A549 (cell line): ENCODE data around the gene LMAN2L. TPM values are rescaled to one million over a fixed set of nuclear protein-coding genes. Genes with fewer than 3 reads are reported as not detected.

Source experiments
- ATAC-seq, 2 experiments: fragments of 200-7000 bp in 1 of 2; fragments of >200 bp in 1 of 2; cut with Nextera tagmentation in 1 of 2; cut with Tn5 transposase in 1 of 2; 3 replicates each; pipeline versions ENCODE4 v1.8.0 to v1.9.1; 2018 to 2020; ENCODE audit warnings: mild to moderate bottlenecking in 1 of 2, moderate library complexity in 1 of 2
- CTCF ChIA-PET: fragments of 300-600 bp; sonication (Branson Sonifier 250); formaldehyde crosslinking; extraction: SDS; loops from one replicate; lab custom pipeline; 2021; ENCODE audit warnings: antibody characterized with exemption, inconsistent platforms; lab: Yijun Ruan, JAX
- POLR2A ChIA-PET: fragments of 350-600 bp; formaldehyde crosslinking; extraction: SDS; loops from one replicate; lab custom pipeline; 2021; ENCODE audit warnings: antibody characterized with exemption, inconsistent platforms; lab: Yijun Ruan, JAX
- DNase-seq, 2 experiments: peaks; one replicate each; pipeline versions ENCODE4 v3.0.0 to v3.0.0-alpha.2; 2011 to 2016; ENCODE audit warnings: low read depth in 1 of 2, low spot score in 1 of 2
- FAIRE-seq: peaks from 2 replicates; lab custom pipeline; 2011; peaks lifted over from hg19 to GRCh38; lab: Jason Lieb, UNC
- H3K27ac ChIP-seq, 2 experiments: fragments of >200 bp; sonication (Bioruptor Twin); formaldehyde crosslinking; 3 replicates each; pipeline ENCODE4 v1.5.1; 2016 to 2017
- H3K4me1 ChIP-seq: fragments of >200 bp; sonication (Bioruptor Twin); formaldehyde crosslinking; 3 replicates; pipeline ENCODE4 v1.6.1; 2016
- H3K4me2 ChIP-seq: fragments of >200 bp; sonication (Bioruptor Twin); formaldehyde crosslinking; 3 replicates; pipeline ENCODE4 v1.6.1; 2016
- H3K4me3 ChIP-seq: fragments of >200 bp; sonication (Bioruptor Twin); formaldehyde crosslinking; 3 replicates; pipeline ENCODE4 v1.5.1; 2016
- H3K9me3 ChIP-seq: fragments of >200 bp; sonication (Bioruptor Twin); formaldehyde crosslinking; 3 replicates; pipeline ENCODE4 v1.6.1; 2016
- BHLHE40 ChIP-seq: IDR thresholded peaks from 2 replicates; pipeline ENCODE4 v1.6.1; 2012; ENCODE audit warnings: low read depth, low read length, inconsistent platforms
- CBX2 ChIP-seq: fragments of 200-600 bp; sonication (generic); IDR thresholded peaks from 2 replicates; pipeline ENCODE4 v1.6.1; 2016; ENCODE audit warnings: low read depth, mild to moderate bottlenecking, borderline replicate concordance
- CHD4 ChIP-seq: fragments of 200-600 bp; sonication (generic); IDR thresholded peaks from 2 replicates; pipeline ENCODE4 v1.6.1; 2016; ENCODE audit warnings: antibody characterized with exemption, mild to moderate bottlenecking, borderline replicate concordance
- EHF ChIP-seq: fragments of 250-450 bp; sonication (Bioruptor Pico); IDR thresholded peaks from 2 replicates; pipeline ENCODE4 v1.5.0; 2020; ENCODE audit warnings: mild to moderate bottlenecking
- EHMT2 ChIP-seq: fragments of 200-600 bp; sonication (generic); IDR thresholded peaks from 2 replicates; pipeline ENCODE4 v1.6.1; 2016; ENCODE audit warnings: antibody characterized with exemption, low read depth, mild to moderate bottlenecking, moderate library complexity
- EP300 ChIP-seq, 2 experiments: fragments of >200 bp; sonication (Bioruptor Twin); formaldehyde crosslinking; IDR thresholded peaks; 2 replicates in 1 of 2; 3 replicates in 1 of 2; pipeline ENCODE4 v1.6.1; 2016 to 2017
- ESRRA ChIP-seq: fragments of 150-350 bp; IDR thresholded peaks from 2 replicates; pipeline ENCODE4 v1.6.1; 2014; ENCODE audit warnings: mild to moderate bottlenecking, low read length, borderline replicate concordance
- JUN ChIP-seq, 2 experiments: fragments of >200 bp; sonication (Bioruptor Twin); formaldehyde crosslinking; IDR thresholded peaks; 2 replicates in 1 of 2; 3 replicates in 1 of 2; pipeline ENCODE4 v1.6.1; 2016 to 2017
- JUNB ChIP-seq: fragments of >200 bp; sonication (Bioruptor Twin); formaldehyde crosslinking; IDR thresholded peaks from 2 replicates; pipeline ENCODE4 v1.6.1; 2016
- NPAS2 ChIP-seq: fragments of 250-450 bp; sonication (Bioruptor Pico); IDR thresholded peaks from 2 replicates; pipeline ENCODE4 v1.8.0; 2022; ENCODE audit warnings: mild to moderate bottlenecking, moderate library complexity, borderline replicate concordance
- PHF8 ChIP-seq: fragments of 200-600 bp; sonication (generic); IDR thresholded peaks from 2 replicates; pipeline ENCODE4 v1.6.1; 2016; ENCODE audit warnings: low read depth, mild to moderate bottlenecking, antibody characterized with exemption, moderate library complexity, borderline replicate concordance
- POLR2AphosphoS2 ChIP-seq: conservative IDR thresholded peaks from 2 replicates; pipeline ENCODE4 v1.6.1; 2012; ENCODE audit warnings: low read length, improper control_type of control experiment, inconsistent platforms
- TP53 ChIP-seq: fragments of 250-450 bp; sonication (Bioruptor Pico); IDR thresholded peaks from 2 replicates; pipeline ENCODE4 v1.5.0; 2021; ENCODE audit warnings: mild to moderate bottlenecking, moderate library complexity
- ZC3H11A ChIP-seq: fragments of 450-650 bp; IDR thresholded peaks from 2 replicates; pipeline ENCODE4 v1.6.1; 2014; ENCODE audit warnings: antibody characterized with exemption, mild to moderate bottlenecking
- WGBS: methylation state at CpG from one replicate; pipeline ENCODE4 v1.1.6; 2017; ENCODE audit errors: missing lambda C conversion rate; 5-methylcytosine and 5-hydroxymethylcytosine counted together
- polyA plus RNA-seq, 4 experiments: library from polyadenylated mRNA; depleted of rRNA in 3 of 4; stranded (reverse); fragments of >200 nt; fragmentation: RNase III in 1 of 4; extraction: RNeasy Plus Mini Kit Qiagen cat#74134 plus additional on column Dnase treatment in 1 of 4; gene quantifications; 2 replicates in 3 of 4; 3 replicates in 1 of 4; pipeline ENCODE4 v1.2.3, GENCODE V29; 2011 to 2017
- TF ChIP-seq, protein P1 (sequence below): IDR thresholded peaks from 2 replicates; pipeline ENCODE4 v1.6.1; 2012; ENCODE audit warnings: low read depth, borderline replicate concordance
- TF ChIP-seq, protein P2 (sequence below): fragments of 250-450 bp; sonication (Bioruptor Pico); IDR thresholded peaks from 2 replicates; pipeline ENCODE4 v1.5.0; 2020; ENCODE audit warnings: low read depth, mild to moderate bottlenecking, moderate library complexity
- TF ChIP-seq, protein P3 (sequence below): IDR thresholded peaks from 2 replicates; pipeline ENCODE4 v1.6.1; 2012
- TF ChIP-seq, protein P4 (sequence below): fragments of >200 bp; sonication (Bioruptor Twin); formaldehyde crosslinking; IDR thresholded peaks from 3 replicates; pipeline ENCODE4 v1.6.1; 2016
- TF ChIP-seq, protein P5 (sequence below): fragments of 150-350 bp; IDR thresholded peaks from 2 replicates; pipeline ENCODE4 v1.6.1; 2014; ENCODE audit warnings: low read depth, mild to moderate bottlenecking, low read length
- TF ChIP-seq, protein P6 (sequence below): IDR thresholded peaks from 2 replicates; pipeline ENCODE4 v1.6.1; 2012
- TF ChIP-seq, protein P7 (sequence below): fragments of >200 bp; sonication (Bioruptor Twin); formaldehyde crosslinking; IDR thresholded peaks from 2 replicates; pipeline ENCODE4 v1.6.1; 2016

LMAN2L gene
- polyA plus RNA-seq, 2 of the 4 experiments (the other 2 are of a cell fraction): 24.3 to 28.0 TPM

DNA sequence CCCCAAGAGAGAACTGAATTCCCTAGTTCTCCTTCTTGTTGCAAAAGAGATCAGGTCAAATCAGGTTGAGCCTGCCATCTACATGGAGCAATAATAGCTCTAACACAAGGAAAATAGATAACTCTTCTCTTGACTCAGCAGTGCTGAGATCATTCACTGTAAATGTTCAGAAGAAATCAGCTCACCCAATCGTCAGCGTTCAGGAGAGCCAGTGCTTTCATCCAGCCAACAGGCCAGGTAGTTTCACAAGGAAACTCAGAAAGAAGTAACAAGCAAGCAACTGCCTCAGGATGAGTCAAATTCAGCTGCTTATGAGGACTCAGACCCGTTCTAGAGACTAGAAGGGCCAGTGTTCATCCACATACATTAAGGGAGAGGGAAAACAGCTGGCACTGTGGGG lies 5.9 kb downstream of the LMAN2L start:
- no peak for ATAC-seq
- POLR2A ChIA-PET: no interaction called here
- TF ChIP-seq TP53 (CRISPR knock-in tag): no peak
- TF ChIP-seq EHMT2: no peak
- TF ChIP-seq CHD4: no peak
- TF ChIP-seq EHF (CRISPR knock-in tag): no peak
- TF ChIP-seq EP300 (IDR thresholded peaks at IDR 0.05): no peak
- TF ChIP-seq CBX2: no peak
- no peak for TF ChIP-seq ESRRA
- no peak for TF ChIP-seq JUNB
- TF ChIP-seq PHF8: no peak
- TF ChIP-seq NPAS2 (CRISPR knock-in tag): no peak
- TF ChIP-seq, protein P1, sequence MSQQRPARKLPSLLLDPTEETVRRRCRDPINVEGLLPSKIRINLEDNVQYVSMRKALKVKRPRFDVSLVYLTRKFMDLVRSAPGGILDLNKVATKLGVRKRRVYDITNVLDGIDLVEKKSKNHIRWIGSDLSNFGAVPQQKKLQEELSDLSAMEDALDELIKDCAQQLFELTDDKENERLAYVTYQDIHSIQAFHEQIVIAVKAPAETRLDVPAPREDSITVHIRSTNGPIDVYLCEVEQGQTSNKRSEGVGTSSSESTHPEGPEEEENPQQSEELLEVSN: no peak
- TF ChIP-seq, all 56 proteins: peak for 0
- Histone ChIP-seq H3K4me2 (no peak overlapping the region), H3K4me1 (peaks cover 12% of the 10 kb centered on the region; the same call in 2 of the 3 replicates), H3K27ac (no peak overlapping the region), H3K4me3 (no peak overlapping the region), H3K9me3 (no peaks in the 10 kb centered on the region)
- CTCF ChIA-PET: interaction anchor here (1.2 kb wide), 2 partner anchors 27 to 185 kb away, joined by 3 to 5 read pairs; partner anchors contain the start of gene CNNM4
- DNase-seq (no peak), FAIRE-seq (no peak)
- 80% methylated on average over 3 of the region's 3 CpGs for WGBS

DNA sequence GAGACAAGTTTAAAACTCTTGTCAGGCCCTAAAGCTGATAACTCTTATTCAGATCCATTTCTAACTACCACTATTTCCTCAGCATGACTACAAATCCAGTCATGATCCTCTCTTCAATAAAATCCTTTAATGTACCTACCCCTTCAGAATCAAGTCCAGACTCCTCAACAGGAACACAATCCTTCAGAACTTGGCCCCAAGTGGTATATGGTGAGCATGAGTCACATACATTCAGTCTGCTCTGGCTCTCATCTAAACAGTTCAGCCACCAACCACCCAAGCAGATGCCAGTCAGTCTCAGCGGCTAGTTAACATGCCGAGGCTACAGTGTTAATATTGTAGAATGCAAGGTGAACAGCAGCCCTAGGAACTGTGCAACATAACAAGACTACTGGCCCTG lies 9.7 kb downstream of the LMAN2L start:
- Histone ChIP-seq H3K4me2 (no peak overlapping the region), H3K9me3 (no peaks in the 10 kb centered on the region), H3K27ac (no peak overlapping the region), H3K4me1 (no peaks in the 10 kb centered on the region), H3K4me3 (no peak overlapping the region)
- ATAC-seq (no peak), FAIRE-seq (no peak), DNase-seq (no peak)
- TF ChIP-seq BHLHE40 (no peak), NPAS2 (CRISPR knock-in tag) (no peak), ZC3H11A (no peak), POLR2AphosphoS2 (no peak), JUN (IDR thresholded peaks at IDR 0.05) (no peak)
- TF ChIP-seq, protein P2, sequence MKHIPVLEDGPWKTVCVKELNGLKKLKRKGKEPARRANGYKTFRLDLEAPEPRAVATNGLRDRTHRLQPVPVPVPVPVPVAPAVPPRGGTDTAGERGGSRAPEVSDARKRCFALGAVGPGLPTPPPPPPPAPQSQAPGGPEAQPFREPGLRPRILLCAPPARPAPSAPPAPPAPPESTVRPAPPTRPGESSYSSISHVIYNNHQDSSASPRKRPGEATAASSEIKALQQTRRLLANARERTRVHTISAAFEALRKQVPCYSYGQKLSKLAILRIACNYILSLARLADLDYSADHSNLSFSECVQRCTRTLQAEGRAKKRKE (CRISPR knock-in tag): no peak
- TF ChIP-seq, protein P3, sequence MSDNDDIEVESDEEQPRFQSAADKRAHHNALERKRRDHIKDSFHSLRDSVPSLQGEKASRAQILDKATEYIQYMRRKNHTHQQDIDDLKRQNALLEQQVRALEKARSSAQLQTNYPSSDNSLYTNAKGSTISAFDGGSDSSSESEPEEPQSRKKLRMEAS: no peak
- TF ChIP-seq, protein P4, sequence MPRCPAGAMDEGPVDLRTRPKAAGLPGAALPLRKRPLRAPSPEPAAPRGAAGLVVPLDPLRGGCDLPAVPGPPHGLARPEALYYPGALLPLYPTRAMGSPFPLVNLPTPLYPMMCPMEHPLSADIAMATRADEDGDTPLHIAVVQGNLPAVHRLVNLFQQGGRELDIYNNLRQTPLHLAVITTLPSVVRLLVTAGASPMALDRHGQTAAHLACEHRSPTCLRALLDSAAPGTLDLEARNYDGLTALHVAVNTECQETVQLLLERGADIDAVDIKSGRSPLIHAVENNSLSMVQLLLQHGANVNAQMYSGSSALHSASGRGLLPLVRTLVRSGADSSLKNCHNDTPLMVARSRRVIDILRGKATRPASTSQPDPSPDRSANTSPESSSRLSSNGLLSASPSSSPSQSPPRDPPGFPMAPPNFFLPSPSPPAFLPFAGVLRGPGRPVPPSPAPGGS: no peak
- TF ChIP-seq, protein P5, sequence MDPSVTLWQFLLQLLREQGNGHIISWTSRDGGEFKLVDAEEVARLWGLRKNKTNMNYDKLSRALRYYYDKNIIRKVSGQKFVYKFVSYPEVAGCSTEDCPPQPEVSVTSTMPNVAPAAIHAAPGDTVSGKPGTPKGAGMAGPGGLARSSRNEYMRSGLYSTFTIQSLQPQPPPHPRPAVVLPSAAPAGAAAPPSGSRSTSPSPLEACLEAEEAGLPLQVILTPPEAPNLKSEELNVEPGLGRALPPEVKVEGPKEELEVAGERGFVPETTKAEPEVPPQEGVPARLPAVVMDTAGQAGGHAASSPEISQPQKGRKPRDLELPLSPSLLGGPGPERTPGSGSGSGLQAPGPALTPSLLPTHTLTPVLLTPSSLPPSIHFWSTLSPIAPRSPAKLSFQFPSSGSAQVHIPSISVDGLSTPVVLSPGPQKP: no peak
- TF ChIP-seq, protein P6, sequence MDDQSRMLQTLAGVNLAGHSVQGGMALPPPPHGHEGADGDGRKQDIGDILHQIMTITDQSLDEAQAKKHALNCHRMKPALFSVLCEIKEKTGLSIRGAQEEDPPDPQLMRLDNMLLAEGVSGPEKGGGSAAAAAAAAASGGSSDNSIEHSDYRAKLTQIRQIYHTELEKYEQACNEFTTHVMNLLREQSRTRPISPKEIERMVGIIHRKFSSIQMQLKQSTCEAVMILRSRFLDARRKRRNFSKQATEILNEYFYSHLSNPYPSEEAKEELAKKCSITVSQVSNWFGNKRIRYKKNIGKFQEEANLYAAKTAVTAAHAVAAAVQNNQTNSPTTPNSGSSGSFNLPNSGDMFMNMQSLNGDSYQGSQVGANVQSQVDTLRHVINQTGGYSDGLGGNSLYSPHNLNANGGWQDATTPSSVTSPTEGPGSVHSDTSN: no peak
- TF ChIP-seq, protein P1: no peak
- TF ChIP-seq, protein P7, sequence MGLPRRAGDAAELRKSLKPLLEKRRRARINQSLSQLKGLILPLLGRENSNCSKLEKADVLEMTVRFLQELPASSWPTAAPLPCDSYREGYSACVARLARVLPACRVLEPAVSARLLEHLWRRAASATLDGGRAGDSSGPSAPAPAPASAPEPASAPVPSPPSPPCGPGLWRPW: no peak
- POLR2A ChIA-PET: no interaction called here
- CTCF ChIA-PET: no interaction called here
- WGBS: 92% methylated on average over 2 of the region's 2 CpGs
